ENCODE measurements around the gene PARD3B. TPM values are rescaled to one million over a fixed set of nuclear protein-coding genes. Genes with fewer than 3 reads are reported as not detected.

PARD3B gene
- total and polyA plus RNA-seq, 2 of the 8 experiments (the other 6 are each of a cell fraction or from before 2014, with no cell fraction given), result 1.2 to 5.7 TPM

DNA sequence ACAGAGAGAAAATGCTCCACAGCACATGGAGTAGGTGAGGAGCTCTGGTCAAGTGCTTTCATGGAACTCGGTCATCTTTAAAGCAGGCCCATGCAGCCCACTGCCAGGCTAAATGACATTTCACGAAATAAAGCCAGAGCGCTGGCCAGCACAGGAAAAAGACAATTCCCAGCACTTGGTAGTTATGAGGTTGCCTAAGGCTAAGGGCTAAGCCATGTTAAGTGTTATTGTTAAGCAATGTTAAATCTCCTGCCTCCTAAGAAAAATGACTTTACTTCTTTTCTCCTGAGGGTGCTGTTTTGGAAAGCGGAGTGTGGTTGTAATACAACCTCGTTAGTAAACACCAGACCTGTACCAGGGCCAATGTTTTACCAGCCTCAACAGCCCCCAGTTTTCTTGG, 1011.1 kb downstream of the PARD3B start:
- Histone ChIP-seq H4K20me1 (replicated peaks in 1 of 2; ENCODE audit: control insufficient read depth in 1 of 2, insufficient read depth in 2 of 2, low read length in 2 of 2) (no peaks in the 10 kb centered on the region), H4K8ac (ENCODE audit: extremely low read depth, insufficient read depth, low read length) (no peak overlapping the region), H2BK5ac (ENCODE audit: low read depth, low read length) (no peak overlapping the region), H3K14ac (ENCODE audit: insufficient read length) (no peak overlapping the region), H3K56ac (replicated peaks; ENCODE audit: insufficient read length, low read depth, low read length) (no peak overlapping the region), H3K79me2 (ENCODE audit: control insufficient read depth in 1 of 2, insufficient read depth in 2 of 2, low read length in 2 of 2) (no peaks in the 10 kb centered on the region), H3K27me3 (replicated peaks in 1 of 4; ENCODE audit: control insufficient read depth in 3 of 4, extremely low read depth in 1 of 4, insufficient read depth in 3 of 4, low read length in 3 of 4) (no peaks in the 10 kb centered on the region), H3K18ac (ENCODE audit: extremely low read depth, low read length) (no peak overlapping the region), H2AK5ac (ENCODE audit: low read depth, low read length) (no peak overlapping the region), H2BK15ac (ENCODE audit: low read length) (no peak overlapping the region), H2BK12ac (ENCODE audit: low read depth, low read length) (0 out of 2 replicates have a peak overlapping the region, but pooled peaks have one; percentile 40), H4K91ac (replicated peaks; ENCODE audit: insufficient read length, low read length) (no peak overlapping the region), H3K79me1 (ENCODE audit: low read depth, low read length) (no peaks in the 10 kb centered on the region), H3K23me2 (ENCODE audit: low read depth, low read length) (no peaks in the 10 kb centered on the region; the same call in 1 of the 2 replicates), H2BK20ac (ENCODE audit: low read length) (no peak overlapping the region), H2AFZ (ENCODE audit: low read length) (no peak overlapping the region), H3K9ac (replicated peaks in 1 of 4; ENCODE audit: extremely low read depth in 1 of 4, low read depth in 3 of 4, low read length in 3 of 4) (no peak overlapping the region), H3K36me3 (ENCODE audit: control insufficient read depth in 2 of 4, insufficient read depth in 4 of 4, low read length in 3 of 4) (no peaks in the 10 kb centered on the region), H3K4me1 (replicated peaks in 1 of 4; ENCODE audit: control insufficient read depth in 3 of 4, insufficient read depth in 4 of 4, low read length in 3 of 4) (peaks cover 0 to 9% (median 8%) of the 10 kb centered on the region in 4 experiments; a peak in 6 of 7 replicates), H3K4me3 (ENCODE audit: extremely low read depth in 1 of 4, insufficient read depth in 2 of 4, low read depth in 3 of 4, low read length in 4 of 4) (no peak overlapping the region), H2BK120ac (replicated peaks; ENCODE audit: low read depth, low read length) (no peak overlapping the region), H3K27ac (ENCODE audit: low read depth, low read length) (no peak overlapping the region), H3K9me3 (ENCODE audit: insufficient read depth in 2 of 2, low read depth in 1 of 2, low read length in 1 of 2) (no peaks in the 10 kb centered on the region), H4K5ac (ENCODE audit: insufficient read length, low read depth, low read length) (no peak overlapping the region), H3K23ac (ENCODE audit: insufficient read length) (no peak overlapping the region), H3K4ac (replicated peaks; ENCODE audit: insufficient read length, low read depth, low read length) (no peak overlapping the region), H3K4me2 (ENCODE audit: insufficient read depth in 1 of 2, low read depth in 2 of 2, low read length in 2 of 2) (no peak overlapping the region)
- WGBS, 2 experiments (ENCODE audit: extremely low coverage in 1 of 2, insufficient coverage in 1 of 2, insufficient read length in 1 of 2, insufficient replicate concordance in 2 of 2, low coverage in 1 of 2, low lambda C conversion rate in 2 of 2, missing lambda C conversion rate in 1 of 2), result 87% methylated on average over 5 of the region's 5 CpGs; no CpG with 5 or more reads in 1 of the 2 experiments
- DNase-seq (ENCODE audit: low read depth in 1 of 2, low spot score in 2 of 2) (no peak), FAIRE-seq (no peak)
- ChIA-PET POLR2A (ENCODE audit: partially characterized antibody) (no interaction called here), CTCF (ENCODE audit: partially characterized antibody) (interaction anchor here (0.7 to 1.6 kb wide), 7 partner anchors 10 to 1411 kb away, joined by 3 to 8 read pairs (median 4); no protein-coding TSS in a partner anchor)
- TF ChIP-seq, protein P1, sequence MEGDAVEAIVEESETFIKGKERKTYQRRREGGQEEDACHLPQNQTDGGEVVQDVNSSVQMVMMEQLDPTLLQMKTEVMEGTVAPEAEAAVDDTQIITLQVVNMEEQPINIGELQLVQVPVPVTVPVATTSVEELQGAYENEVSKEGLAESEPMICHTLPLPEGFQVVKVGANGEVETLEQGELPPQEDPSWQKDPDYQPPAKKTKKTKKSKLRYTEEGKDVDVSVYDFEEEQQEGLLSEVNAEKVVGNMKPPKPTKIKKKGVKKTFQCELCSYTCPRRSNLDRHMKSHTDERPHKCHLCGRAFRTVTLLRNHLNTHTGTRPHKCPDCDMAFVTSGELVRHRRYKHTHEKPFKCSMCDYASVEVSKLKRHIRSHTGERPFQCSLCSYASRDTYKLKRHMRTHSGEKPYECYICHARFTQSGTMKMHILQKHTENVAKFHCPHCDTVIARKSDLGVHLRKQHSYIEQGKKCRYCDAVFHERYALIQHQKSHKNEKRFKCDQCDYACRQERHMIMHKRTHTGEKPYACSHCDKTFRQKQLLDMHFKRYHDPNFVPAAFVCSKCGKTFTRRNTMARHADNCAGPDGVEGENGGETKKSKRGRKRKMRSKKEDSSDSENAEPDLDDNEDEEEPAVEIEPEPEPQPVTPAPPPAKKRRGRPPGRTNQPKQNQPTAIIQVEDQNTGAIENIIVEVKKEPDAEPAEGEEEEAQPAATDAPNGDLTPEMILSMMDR (IDR thresholded peaks at IDR 0.05; ENCODE audit: control extremely low read depth in 1 of 3, insufficient read depth in 1 of 3, low read depth in 1 of 3, low read length in 3 of 3), result no peak
- TF ChIP-seq TAF1 (IDR thresholded peaks at IDR 0.05; ENCODE audit: low read depth, low read length), result no peak
- no peak for TF ChIP-seq EGR1 (IDR thresholded peaks at IDR 0.05; ENCODE audit: borderline replicate concordance, low read depth, low read length)
- TF ChIP-seq TCF12 (IDR thresholded peaks at IDR 0.05; ENCODE audit: low read depth, low read length), result no peak
- no peak for TF ChIP-seq MAX (IDR thresholded peaks at IDR 0.05)
- TF ChIP-seq, protein P2, sequence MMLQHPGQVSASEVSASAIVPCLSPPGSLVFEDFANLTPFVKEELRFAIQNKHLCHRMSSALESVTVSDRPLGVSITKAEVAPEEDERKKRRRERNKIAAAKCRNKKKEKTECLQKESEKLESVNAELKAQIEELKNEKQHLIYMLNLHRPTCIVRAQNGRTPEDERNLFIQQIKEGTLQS (IDR thresholded peaks at IDR 0.05; ENCODE audit: insufficient read depth, low read depth, low read length), result no peak
- no peak for TF ChIP-seq SP4 (IDR thresholded peaks at IDR 0.05; ENCODE audit: low read length)
- no peak for TF ChIP-seq SP2 (IDR thresholded peaks at IDR 0.05; ENCODE audit: low read length)

Measured in H1 (cell line).